ENCODE measurements around the gene B3GNT9. TPM values are rescaled to one million over a fixed set of nuclear protein-coding genes. Genes with fewer than 3 reads are reported as not detected.
A peak's percentile ranks its signal among the peaks of the same experiment; 100 is the strongest.

Gene B3GNT9
- total RNA-seq, 1 donor from 2014 or later, result 7.8 TPM

DNA sequence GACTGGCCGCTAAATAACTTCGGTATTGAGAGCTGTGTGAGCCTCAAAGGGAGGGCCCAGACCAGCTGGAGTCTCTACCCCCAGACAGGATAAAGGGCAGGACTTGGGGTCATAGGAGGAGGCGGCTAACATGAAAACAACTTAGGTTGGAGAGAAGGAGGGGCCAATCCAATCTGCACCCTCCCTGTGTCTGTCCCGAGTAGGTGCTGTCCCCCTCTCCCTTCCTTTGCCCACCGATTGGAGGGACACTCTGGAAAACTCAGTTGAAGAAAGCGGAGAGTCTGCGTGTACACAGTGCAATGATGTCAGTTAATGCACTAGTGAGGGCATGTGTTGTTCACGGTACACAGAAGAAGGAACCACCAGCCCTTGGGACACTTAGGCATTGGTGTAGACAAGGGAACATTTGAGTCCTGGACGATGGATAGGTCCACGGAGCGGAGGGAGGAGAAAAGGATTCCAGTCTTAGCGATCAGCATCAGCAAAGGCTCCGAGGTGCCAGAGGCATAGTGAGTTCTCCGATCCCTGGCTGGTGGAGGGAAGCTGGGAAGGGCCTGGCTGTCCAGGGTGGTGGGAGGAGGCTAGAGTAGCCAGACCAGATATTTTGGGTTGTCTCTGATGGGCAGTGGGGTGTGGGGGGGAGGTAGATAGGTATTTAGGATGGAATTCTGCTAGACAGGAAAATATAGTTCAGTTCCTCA, 20.3 kb upstream of the B3GNT9 start:
- DNase-seq, result no peak
- peak; percentile 8 for ATAC-seq
- intact Hi-C loops (cut with micrococcal nuclease), result no loop called here

- intact Hi-C loops (cut with micrococcal nuclease), result no loop called here
- ATAC-seq (peak; percentile 72), DNase-seq (peak; percentile 93)
These were observed 19.6 kb upstream of the B3GNT9 start, which contains the start of gene NOL3 for GRCh38 chr16:67170168-67170948. Gene NOL3, plus strand, starts transcription at chr16:67170538.

DNA sequence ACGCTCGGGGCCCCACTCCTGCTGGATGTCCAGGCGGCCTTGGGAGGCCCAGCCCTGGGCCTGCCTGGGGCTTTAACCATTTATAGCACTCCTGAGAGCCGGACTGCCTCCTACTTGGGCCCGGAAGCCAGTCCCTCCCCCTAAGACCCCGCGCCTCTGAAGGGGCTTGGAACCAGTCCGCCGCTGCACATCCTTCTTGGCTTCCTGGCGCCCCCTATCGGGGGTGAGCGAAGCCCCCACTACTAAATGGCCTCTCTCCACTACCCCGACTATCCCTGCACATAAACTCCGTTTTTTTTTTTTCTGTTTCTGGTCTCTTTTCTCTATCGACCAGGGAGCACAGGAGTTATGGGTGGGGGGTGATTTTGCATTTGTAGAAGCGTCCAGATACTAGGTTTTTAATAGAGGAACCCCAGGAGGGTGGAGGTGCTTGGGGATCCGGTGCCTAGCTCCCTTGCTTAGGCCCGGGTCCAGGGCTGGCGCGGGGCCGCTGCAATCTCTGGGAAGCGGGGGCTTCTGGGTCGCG, 18.9 kb upstream of the B3GNT9 start:
- intact Hi-C loops (cut with micrococcal nuclease), result no loop called here
- DNase-seq (peak; percentile 69), ATAC-seq (peak; percentile 3)

DNA sequence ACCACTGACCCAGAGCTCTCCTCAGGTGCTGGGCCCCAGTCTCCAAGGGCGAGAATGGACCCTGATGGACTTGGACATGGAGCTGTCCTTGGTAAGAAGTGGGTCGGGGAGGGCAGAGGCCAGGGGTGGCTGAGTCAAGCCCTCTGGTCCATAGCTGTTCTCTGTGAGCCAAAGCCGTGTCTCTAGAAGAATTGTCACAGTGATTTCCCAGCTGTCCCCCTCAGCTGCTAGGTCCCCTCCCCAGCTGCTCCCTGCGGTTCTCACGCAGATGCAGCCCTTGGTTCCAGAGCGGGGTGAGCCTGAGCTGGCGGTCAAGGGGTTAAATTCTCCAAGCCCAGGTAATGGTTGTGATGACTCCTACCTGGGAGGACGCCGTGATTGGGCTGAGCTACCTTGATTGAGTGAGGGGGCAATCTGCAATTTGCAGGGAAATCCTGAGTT, 18.2 kb upstream of the B3GNT9 start:
- intact Hi-C loops (cut with micrococcal nuclease), result no loop called here
- ATAC-seq (no peak), DNase-seq (no peak)

- DNase-seq, result no peak
- intact Hi-C loops (cut with micrococcal nuclease), result no loop called here
- ATAC-seq, result no peak
These were observed 16.8 kb upstream of the B3GNT9 start for GRCh38 chr16:67167588-67167987.

GRCh38 chr16:67166598-67167168, 15.9 kb upstream of the B3GNT9 start:
- no peak for ATAC-seq
- DNase-seq, result no peak
- intact Hi-C loops (cut with micrococcal nuclease), result no loop called here

DNA sequence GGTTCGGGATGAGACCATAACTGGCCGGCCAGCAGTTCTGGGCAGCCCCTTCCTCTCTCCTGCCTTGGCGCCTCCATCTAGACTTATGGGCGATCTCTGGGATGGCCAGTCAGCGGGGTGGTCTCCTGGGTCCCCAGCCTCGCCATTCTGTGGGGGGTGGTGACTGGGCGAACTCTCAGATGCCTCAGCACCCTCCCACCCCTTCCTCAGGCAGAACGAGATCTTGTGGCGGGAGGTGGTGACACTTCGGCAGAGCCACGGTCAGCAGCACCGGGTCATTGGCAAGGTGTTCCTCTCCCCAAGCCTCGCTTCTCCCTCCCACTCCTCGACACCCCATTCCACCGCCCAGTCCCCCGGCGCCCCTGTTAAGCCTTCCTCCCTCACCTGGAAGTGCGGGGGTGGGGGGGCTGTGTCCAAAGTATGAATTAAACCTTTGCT, 15.3 kb upstream of the B3GNT9 start:
- ATAC-seq (no peak), DNase-seq (no peak)
- intact Hi-C loops (cut with micrococcal nuclease), result no loop called here

GRCh38 chr16:67165121-67166078, 14.6 kb upstream of the B3GNT9 start:
- ATAC-seq (no peak), DNase-seq (no peak)
- intact Hi-C loops (cut with micrococcal nuclease), result no loop called here

DNA sequence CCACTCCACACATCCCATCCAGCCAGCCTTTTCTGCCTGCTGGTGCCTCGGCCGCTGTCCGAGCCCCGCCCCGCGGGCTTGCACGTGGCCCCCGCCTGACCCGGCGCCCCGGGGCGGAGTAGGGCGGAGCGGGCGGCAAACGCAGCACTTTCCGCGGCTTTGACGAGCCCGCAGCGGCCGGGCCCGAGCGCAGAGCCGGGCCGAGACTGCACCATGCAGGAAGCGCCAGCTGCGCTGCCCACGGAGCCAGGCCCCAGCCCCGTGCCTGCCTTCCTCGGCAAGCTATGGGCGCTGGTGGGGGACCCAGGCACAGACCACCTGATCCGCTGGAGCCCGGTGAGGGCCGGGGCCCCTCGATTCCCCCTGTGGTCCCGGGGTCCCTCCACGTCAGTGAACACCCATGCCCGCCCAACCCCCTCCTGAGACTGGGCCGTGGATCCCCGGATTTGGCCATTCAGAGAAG, 13.8 kb upstream of the B3GNT9 start, which contains the start of gene HSF4:
Gene HSF4, plus strand, starts transcription at position 147 of the 463 bp plus-strand sequence. Its CDS starts 67 bp downstream, at position 214.
- DNase-seq, result peak; percentile 90
- ATAC-seq, result peak; percentile 52
- intact Hi-C loops (cut with micrococcal nuclease), result no loop called here

- peak; percentile 11 for ATAC-seq
- intact Hi-C loops (cut with micrococcal nuclease), result no loop called here
- peak; percentile 58 for DNase-seq
These were observed 13.3 kb upstream of the B3GNT9 start for GRCh38 chr16:67163999-67164558.

DNA sequence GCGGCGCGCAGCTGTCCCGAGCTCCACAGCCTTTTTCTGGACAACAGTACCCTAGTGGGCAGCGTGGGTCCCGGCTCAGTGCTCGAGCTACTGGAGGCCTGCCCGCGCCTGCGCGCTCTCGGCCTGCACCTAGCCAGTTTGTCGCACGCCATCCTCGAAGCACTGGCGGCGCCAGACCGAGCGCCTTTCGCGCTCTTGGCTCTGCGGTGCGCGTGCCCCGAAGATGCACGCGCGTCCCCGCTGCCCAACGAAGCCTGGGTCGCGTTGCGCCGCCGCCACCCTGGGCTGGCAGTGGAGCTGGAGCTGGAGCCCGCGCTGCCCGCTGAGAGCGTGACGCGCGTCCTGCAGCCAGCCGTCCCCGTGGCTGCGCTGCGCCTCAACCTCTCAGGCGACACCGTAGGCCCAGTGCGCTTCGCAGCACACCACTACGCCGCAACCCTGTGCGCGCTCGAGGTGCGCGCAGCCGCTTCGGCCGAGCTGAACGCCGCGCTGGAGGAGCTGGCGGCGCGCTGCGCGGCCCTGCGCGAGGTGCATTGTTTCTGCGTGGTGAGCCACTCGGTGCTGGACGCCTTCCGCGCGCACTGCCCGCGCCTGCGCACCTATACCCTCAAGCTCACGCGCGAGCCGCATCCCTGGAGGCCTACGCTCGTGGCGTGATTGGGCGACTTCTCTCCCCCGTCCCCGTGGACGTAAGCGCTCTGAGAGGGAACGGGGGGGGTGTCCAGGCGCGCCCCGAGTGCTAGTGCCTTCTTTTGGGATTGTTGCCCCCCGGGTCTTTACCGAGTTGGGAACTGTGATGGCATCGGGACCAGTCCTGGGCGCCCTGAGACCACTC, 12.6 kb upstream of the B3GNT9 start:
- DNase-seq, result peak; percentile 83
- peak; percentile 44 for ATAC-seq
- intact Hi-C loops (cut with micrococcal nuclease), result no loop called here

- DNase-seq, result no peak
- intact Hi-C loops (cut with micrococcal nuclease), result no loop called here
- ATAC-seq, result no peak
These were observed 11.8 kb upstream of the B3GNT9 start for GRCh38 chr16:67162506-67163163.

DNA sequence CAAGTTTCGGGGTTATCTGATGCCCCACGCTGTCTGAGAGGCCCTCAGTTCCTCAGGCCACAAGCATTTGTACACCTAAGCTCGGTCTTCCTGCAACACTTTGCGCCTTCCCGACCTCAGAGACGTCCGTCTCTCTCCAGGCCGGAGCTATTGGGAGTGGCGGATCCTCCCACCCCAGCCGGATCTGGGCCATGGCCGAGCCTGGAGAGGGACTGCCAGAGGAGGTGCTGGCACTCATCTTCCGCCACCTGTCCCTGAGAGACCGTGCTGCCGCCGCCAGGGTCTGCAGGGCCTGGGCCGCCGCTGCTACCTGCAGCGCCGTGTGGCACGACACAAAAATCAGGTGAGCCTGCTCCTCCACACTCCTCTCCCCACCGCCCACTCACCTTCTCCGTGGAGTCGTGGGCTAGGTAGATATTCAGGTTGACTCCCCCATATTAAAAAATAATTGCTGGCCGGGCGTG, 10.8 kb upstream of the B3GNT9 start:
- DNase-seq (peak; percentile 80), ATAC-seq (peak; percentile 41)
- intact Hi-C loops (cut with micrococcal nuclease), result no loop called here

DNA sequence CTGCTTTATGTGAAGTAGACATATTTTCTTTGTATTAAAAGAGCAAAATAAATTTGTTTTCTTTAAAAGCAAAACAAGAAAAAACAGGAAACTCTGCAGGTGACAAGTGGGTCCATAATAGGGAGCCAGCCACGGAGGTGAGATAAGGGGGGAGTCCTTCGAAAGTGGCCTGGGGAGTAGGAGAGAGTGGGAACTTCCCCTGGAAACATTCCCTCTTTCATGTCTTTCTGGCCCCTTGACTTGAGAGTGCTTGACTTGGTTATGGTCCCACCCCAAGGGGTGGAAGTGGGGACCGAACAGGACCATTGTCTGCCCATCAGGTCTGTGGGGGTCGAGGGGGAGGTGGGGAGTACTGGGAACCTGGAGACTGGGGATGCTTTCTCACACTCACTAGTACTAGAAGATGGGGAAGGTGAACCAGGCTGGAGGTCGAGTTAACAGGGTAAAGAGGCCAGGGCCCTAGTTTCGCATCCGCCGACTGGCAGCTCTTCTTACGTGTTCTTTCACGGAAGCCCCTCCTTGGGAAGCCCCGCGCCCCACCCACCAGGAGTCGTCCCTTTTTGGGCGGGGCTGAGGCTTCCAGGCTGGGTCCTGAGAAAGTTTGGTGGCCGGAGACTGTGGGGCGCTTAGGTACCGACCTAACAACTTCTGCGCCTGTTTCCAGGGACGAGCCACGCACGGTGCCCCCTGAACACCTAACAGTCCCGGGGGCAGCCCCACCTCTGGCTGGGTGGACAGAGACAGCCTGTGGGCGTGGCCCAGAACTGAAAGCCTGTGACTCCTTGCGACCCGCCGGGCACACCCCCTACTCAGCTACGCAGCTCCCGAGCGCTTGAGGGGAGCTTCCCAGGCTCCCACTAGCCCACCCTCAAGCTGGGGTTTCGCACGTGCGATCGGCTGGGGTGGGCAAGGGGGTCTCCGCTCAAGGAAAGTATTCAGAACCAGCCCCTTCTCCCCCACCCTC, 8.1 kb upstream of the B3GNT9 start:
- intact Hi-C loops (cut with micrococcal nuclease), result loop anchor here (5.0 kb wide), 1 partner anchor 182 kb away; no protein-coding TSS in a partner anchor
- ATAC-seq, result no peak
- DNase-seq, result peak; percentile 66

GRCh38 chr16:67157892-67158635, 7.3 kb upstream of the B3GNT9 start:
- ATAC-seq, result no peak
- no peak for DNase-seq
- intact Hi-C loops (cut with micrococcal nuclease), result loop anchor here (5.0 kb wide), 1 partner anchor 181 kb away; no protein-coding TSS in a partner anchor

All from left ventricle myocardium superior (tissue), 1 donor.